GM19023 (cell line): Measurements from ENCODE around the gene SLC23A3.

Experiments
- ATAC-seq: cut with Tn5 transposase; IDR thresholded peaks from one replicate; pipeline ENCODE4 v1.9.1; 2021; ENCODE audit warnings: mild to moderate bottlenecking, moderate library complexity; ENCODE audit not compliant: unreplicated experiment

The SLC23A3 gene

DNA sequence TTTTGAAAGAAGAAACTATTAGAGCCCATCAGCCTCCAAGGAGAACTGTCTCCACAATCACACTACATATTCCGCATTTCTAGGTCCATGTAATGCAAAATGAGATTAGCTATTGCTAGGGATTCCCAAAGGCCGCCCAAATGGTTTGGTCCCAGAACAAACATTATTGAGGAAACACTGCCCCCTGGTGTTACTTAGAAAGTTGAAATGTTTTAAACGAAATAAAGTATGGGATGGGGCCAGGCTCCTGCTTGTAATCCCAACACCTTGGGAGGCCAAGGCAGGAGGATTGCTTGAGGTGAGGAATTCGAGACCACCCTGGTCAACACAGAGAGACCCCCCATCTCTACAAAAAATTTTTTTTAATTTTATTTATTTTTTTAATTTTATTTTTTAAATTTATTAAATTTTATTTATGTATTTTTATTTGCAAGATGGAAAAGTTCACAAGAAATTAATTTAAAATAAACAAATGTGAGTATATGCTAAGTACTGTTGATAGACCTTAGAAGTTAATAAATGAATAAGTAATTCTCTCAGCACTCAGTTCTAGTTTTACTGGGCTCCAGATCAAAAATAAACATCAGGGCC, 14.7 kb downstream of the SLC23A3 start:
- no peak for ATAC-seq

DNA sequence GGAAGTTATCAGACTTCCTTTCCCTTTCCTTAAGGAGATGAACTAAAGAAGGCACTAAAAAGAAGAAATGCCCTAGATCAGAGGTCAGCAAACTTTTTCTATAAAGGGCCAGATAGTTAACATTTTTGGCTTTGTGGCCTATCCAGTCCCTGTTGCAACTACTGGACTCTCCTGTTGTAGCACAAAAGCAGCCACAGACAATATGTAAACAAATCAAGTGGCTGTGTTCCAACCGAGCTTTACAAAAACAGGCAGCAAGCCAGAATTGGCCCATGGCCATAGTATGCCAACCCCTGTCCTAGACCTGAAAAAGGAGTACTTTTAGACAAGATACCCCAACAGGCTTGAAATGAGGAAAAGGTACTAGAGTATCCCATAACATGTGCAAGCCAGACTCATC, 20.2 kb downstream of the SLC23A3 start:
- no peak for ATAC-seq

DNA sequence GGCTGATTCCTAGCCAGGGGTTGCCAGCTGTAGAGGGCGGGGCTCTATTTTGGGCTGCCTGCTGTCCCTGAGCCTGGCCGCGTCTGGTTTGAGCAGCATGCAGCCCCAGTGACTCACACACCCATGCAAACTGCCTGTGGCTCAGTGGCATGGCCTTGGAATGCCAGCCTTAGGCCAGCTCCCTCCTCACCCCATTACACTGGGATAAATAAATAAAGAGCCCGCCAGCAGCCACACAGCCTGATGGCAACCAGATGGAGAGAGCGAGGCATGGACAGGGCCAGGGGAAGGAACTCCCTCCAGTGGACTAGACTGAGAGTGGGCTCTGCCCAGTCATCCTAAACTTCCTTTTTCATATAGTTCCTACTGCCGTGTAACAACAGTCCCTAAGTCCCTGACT, 27.5 kb downstream of the SLC23A3 start:
- ATAC-seq, result no peak

DNA sequence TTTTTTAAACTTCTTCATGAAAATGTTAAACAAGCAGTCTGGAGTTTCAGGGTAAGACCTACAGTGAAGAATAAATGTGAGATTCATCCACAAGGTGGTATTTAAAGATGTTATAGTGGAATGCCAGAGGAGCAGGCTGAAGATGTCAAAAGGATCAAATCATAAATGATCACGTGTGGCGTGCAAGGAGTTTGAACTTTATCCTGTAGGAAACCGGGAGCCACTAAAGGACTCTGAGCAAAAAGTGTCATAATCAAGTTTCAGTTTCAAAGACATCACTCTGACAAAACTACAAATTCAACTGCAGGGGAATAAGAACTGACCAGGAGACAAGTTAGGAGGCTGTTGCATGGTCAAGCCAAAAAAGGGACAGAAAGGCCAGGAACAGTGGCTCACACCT, 29.1 kb downstream of the SLC23A3 start:
- no peak for ATAC-seq

DNA sequence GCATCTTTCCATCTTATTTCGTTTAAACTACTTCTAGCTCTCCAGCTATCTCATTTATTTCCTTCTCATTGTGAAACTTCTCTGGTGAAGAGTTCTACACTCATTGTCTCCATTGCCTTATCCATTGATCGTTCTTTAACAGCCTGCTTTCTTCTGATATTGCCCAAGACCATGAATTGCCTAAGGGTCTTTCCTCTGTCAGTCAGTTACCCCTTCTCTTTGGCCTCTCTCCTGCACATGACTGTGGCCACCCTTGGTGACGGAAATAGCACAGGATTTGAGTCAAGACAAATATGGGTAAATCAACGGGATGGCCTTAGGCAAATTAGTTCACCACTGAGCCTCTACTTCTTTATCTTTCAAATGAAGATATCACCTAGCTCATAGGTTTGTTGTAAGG, 35.9 kb downstream of the SLC23A3 start:
- ATAC-seq, result no peak

DNA sequence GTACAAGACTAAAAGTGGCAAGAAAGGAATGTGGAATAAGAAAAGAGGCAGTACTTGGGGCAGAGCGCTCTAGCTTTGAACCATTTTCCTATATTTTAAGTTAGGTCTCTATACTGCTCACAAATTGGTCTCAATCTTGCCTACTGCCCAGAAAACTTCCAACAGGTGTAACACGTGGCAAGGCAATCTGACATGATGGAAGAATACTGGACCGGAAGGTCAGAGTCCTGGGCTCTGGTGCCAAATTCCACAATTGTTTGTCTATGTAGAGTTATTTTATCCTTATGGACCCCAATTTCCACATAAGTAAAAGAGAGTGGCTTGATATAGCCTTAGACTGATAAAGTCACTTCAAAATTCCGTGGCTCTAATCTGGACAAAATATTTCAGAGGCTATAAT, 38.1 kb downstream of the SLC23A3 start:
- no peak for ATAC-seq

DNA sequence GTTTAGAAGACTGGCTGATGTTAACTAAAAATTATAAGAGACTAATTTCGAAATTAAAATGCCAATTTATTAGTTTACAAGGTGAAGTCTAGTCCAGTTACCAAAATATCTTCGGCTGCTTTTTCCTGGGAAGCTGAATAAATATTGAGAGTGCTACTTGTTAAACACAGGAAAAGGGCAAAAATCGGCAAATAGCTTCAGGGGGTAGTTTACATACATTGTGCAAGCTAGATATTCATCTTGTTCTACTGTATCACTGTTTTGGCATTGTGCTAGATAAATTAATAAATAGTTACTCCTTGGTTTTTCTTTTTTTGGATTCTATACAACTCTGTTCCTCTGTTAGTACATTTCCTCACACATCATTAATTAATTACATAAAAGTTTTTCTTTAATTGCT, 38.5 kb downstream of the SLC23A3 start:
- ATAC-seq, result no peak

DNA sequence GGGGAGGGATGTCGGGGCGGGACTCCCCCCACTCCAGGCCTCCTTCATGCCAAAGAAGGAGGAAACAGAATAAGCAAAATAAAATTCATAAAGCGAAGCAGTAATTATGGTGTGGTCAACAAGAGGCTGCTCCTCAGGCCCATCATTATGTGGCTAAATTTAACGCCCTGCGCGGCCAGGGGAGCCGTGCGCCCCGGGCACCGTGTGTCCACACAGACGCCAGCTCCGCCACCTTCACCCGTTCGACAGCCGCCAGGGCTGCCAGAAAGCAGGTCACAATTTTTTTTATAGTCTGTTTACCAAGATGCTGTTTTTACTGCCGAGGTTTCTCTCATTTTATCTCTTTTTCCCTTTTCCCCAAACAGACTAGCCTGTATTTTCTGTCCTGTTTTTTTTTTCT, 40.2 kb downstream of the SLC23A3 start:
- no peak for ATAC-seq

DNA sequence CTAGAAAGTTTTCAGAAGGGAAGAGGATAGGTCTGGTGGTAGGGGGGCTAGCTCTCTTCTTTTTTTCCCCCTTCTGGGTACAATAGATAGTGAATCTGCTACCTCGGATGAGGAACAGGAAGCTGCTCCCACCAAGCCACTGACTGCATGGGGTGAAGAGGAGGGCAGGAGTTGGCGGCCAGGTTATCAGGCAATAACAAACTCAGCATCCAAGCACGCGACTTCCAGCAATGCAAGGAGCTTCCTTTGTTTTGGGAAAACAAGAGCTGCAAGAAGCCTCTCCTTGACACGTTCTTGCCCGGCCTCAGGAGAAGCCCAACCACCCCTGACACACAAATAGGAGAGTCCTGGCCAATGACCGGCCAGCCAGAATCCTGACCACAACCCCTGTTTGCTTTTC, 41.4 kb downstream of the SLC23A3 start:
- ATAC-seq, result no peak

DNA sequence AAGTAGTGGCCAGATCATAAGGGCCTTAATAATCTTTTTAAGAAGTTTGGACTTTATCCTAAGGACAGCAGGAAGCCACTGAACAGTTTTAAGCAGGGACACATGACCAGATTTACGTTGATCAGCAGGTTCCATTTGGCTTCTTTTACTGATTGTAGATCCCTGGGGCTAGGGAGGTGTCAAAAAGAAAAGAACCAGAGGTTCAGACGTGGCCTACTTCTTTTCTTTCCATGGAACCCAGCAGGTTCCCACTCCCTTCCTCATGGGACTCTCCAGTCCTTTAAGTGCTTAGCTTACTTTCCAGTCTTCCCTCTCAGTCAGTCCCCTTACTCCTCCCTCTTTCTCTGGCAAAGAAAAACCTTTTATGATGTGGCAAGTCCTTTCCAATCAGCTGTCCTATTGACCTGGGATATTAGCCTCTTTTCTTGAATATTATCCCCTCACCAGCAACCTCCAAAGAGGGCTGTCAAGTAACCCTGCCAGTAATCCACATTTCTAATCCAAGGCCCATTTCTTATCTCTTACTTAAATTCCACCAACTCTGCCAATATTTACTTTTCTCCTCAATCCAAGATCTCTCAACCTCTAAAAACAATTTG, 42.7 kb downstream of the SLC23A3 start:
- no peak for ATAC-seq

DNA sequence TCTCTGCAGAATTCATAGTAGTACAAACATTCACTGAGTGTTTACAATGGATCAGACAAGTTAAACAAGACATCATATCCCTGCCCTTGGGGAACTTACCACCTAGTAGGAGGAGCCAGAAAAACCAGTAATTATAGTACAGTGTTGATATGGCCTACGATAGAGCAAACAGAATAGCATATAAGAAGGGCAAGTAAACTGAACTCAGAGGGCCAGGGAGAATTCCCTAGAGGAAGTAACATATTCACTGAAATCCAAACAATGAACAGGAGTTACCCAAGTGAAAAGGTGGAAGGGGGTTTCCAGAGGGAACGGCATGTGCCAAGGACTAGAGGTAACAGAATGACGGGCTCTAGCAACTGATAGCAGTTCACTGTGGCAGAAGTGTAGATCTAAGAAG, 43.3 kb downstream of the SLC23A3 start:
- ATAC-seq, result no peak

DNA sequence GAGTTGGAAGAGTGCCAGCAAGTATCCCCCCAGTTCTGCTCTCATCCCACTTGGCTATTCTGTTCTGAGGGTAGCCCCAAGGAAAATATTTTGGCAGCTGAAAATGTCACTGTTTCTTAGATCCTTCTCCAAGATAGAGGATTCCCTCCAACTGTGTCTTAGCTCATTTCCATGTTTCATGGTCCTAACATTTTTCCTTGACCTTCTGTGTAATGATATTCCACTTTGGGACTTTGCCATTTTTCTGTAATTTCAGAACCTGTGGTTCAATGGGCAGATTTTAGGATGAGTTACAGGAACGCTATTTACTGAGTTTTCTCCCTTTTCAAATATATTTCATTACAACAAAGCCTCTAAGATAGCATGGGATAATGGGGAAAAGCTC, 44.0 kb downstream of the SLC23A3 start:
- ATAC-seq, result no peak

DNA sequence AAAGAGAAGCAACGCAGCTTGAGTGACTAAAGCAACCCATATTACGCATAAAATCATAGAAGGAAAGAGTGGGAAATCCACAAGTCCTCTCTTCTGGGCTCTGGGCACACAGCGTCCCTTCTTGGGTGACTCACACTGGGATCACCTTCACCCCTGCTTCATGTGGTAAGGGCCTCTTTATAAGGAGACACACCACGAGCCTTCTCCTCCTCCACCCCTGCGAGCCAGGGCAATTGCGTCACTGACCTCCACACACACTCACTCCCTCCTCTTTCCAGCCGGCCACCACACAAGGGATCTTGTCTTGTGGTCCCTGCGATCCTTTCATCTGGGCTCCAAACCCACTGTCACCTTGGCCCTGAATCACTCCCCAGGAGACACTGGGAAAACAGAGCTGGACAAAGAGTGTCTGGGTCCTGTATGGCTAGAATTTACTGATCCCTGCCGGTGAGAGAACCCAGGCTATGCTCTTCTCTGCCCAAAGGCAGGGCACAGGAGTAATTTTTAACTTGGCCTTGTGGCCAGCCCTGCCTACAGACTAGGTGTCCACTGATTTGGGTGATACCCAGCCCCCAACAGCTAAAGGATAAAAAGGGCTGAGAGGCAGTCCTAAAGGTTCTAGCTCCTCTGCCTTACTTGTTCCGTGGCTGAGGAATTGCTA, 44.5 kb downstream of the SLC23A3 start:
- ATAC-seq, result no peak

DNA sequence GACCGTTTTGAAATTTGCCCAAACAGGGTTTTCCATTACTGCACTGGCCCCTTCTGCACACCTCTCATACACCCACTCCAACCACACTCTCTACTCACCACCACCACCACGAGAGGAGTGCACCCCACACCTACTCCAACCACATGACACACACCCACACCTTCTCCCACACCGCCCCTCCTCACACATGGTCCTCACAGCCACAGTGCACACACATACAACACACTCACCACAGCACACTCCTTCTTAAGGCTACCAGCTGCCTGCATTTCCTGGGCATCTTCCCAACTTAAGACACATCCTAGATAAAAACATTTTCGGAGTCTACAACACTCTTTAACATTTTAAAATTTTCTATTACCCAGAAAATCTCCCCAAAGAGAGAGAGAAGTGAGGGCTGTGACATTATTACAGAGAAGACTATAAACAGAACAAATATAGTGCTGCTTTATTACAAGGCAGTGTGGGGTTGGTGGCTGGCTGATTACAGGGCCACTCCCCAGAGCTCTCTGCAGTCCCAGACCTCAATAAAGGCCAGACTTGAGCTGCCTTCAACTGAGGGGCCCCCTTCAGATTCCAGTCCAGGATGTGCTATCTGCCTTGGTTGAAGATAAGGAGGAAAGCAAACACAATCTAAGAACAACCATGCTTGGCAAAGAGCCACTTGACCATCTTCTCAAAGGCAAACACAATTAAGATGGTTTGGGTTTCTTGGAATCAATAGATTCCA, 45.3 kb downstream of the SLC23A3 start:
- ATAC-seq, result no peak

DNA sequence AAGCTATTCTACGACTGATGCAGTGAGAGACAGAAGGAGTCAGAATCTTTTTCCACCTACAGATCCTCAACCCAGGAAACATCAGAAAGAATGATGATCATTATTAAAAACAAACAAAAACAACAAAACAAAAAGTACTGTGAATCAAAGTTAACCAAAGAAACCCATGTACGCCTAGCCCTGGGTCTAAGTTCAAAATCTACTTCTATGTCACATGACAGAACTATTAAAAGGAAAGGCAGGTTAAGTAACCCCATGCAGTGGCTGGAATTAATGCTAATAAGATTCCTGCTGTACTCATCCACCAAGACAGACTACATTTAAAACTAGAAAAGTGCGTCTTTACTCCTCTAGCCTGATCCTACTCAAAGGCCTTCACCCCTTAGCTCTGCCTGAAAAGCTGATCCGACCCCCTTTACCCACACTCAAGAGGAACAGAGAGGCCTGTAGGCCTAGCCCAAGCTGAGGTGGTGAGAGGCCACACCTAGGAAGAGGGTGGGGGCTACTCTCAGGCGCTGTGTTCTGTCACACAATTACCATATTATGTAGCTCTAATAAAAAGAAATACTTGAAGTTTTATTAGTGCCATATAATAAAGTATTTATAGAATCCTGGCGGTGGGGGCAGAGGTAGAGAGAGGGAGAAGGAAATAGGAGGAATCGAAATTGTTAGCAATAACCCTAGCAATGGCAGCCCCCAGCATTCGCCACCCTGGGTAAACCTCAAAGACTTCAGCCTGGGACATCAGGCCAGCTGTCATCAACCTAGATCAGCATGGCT, 46.3 kb downstream of the SLC23A3 start:
- no peak for ATAC-seq

DNA sequence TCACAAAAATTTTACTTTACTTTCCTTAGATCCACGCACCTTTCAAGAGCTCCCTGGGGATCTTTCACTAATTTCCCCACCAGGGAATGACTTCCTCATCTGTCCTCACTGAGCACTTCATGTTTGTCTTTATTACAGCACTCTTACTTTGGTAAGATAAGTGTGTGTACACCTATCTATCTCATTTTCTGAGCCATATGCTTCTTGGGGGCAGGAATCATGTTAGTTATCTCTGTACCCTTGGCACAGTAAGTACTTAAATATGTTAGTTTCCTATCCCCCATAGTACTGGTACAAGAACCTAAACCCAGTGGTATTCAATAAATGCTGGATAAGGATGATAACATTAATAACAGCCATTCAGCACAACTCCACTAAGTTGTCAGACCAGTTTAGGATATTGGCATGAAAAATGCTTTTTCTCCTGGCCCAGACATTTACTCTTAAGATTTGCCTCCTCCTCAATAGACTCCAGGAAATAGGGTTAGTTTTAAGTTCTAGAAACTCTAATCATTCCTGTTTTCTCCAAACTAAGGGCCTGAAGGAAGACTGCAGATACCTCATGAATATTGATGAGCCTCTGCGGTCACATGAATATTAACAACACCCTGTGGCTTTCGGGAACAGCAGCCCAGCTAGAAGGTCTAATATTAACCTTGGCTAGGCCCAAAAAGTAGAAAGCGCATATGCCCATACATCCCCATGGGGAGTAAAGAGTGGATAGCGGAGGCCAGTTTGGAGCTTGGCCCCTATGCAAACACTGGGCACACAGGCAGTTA, 47.4 kb downstream of the SLC23A3 start:
- ATAC-seq, result no peak

DNA sequence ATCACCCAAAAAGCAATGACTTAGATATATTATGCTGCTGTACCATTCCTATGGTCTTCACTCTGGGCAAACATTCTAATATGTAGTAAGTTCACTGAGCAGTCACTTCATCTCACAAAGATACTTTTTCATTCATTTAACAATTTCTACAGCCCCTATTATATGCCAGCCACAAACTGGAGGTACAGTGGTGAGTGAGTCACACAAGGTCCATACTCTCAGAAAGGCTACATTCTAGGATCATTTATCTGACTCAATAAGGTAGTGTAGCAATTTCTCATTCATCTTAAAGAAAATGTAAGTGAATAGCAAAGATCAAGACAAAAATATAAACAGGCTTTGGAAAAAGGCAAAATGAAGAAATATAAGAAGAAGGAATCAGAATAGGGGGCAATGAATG, 49.7 kb downstream of the SLC23A3 start:
- no peak for ATAC-seq

DNA sequence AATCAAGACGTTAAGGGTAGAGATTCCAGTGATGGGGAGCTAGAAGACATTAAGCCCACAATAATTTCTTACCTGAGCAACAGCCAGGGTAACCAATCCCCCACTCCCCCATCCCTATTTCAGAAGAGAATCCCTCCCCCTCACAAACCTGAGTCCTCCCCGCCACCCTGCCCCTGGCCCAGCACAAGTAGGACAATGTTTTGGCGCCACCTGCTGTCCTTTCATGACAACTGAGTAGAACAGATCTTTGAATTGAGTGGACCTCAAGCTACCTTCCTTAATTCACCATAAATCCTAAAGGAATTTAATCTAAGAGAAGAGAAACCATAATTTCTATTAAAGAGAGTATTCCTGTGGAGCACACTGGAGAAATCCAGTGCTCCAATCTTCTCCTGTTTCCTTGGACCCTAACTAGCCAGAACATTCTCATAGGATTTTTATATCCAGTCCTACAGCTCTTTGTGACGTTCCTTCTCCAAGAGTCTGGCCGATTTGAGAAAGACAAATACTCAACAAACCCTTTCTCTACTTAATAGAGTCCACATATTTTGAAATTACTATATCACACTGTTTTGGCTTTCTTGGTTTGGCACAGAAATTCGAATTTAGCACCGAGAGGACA, 50.3 kb downstream of the SLC23A3 start:
- ATAC-seq, result no peak

DNA sequence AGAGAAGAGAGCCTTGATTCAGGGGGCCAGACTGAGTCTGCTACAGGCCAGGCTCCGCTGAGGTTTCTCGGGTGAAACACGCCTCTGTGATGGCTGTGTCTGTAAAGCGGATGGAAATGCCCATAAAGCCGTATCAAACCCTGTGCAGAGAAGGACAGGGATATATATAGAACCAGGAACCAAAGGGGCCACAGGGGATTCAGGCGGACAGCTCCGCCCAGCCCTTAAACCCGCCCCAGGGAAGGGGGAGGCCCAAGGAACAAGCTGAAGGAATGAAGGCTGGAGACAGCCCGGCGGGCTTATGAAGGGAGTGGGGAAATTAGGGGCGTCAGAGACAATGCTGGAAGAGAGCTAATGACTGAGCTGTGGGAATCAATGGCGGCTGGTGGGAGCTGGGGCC, 51.3 kb downstream of the SLC23A3 start:
- no peak for ATAC-seq
